ENCODE measurements around the gene PFKP. TPM values are rescaled to one million over a fixed set of nuclear protein-coding genes. Genes with fewer than 3 reads are reported as not detected.

PFKP gene
- total RNA-seq, 2 donors from 2014 or later: 55.2 to 119 TPM

DNA sequence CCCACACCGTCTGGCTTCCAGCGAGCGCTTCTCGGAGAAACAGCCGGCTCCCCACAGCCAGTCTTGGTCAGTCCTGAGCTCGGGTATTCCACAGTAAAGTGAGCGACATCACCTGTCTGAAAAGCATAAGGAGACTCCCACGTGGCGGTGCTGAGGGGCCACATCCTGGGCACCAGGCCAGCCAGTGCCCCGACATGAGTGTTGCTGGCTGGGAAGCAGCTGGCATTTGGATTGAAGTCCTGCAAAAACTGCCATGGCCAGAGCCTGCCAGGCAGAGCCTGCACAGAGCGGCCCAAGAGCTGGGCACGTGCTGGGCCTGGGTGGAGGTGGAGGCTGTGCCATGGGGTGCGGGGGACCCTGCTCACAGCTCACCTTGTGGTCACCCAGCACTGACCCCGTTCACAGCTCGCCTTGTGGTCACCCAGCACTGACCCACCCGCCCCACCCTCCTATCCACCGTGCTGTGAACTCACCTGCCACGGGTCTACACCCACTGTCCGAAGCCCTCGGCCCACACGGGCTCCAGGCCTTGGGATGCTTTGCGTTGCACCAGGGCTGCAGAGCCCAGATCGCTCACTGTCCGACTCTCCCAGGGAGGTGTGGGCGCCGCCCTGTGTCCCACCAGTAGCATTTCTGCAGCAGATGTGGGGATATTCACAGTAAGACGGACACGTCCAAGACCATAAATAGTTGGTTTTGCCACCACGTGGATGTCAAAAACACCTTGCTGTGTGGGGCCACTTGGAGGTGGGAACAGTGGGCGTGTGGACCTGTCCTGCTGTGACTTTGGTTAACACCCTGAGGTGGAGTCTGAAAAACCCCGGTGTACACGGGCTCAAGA lies 56.4 kb downstream of the PFKP start:
- DNase-seq (ENCODE audit: low spot score): no peak
- H3K4me3 ChIP-seq: no peak overlapping the region
- no peaks in the 10 kb centered on the region for H3K9me3 ChIP-seq
- H3K4me1 ChIP-seq: peaks cover 0 to 29% of the 10 kb centered on the region in 2 donors
- no peak overlapping the region for H3K27ac ChIP-seq
- peaks cover 29% of the 10 kb centered on the region for H3K36me3 ChIP-seq
- no peaks in the 10 kb centered on the region for H3K27me3 ChIP-seq
- TF ChIP-seq, protein P1, sequence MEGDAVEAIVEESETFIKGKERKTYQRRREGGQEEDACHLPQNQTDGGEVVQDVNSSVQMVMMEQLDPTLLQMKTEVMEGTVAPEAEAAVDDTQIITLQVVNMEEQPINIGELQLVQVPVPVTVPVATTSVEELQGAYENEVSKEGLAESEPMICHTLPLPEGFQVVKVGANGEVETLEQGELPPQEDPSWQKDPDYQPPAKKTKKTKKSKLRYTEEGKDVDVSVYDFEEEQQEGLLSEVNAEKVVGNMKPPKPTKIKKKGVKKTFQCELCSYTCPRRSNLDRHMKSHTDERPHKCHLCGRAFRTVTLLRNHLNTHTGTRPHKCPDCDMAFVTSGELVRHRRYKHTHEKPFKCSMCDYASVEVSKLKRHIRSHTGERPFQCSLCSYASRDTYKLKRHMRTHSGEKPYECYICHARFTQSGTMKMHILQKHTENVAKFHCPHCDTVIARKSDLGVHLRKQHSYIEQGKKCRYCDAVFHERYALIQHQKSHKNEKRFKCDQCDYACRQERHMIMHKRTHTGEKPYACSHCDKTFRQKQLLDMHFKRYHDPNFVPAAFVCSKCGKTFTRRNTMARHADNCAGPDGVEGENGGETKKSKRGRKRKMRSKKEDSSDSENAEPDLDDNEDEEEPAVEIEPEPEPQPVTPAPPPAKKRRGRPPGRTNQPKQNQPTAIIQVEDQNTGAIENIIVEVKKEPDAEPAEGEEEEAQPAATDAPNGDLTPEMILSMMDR (IDR thresholded peaks at IDR 0.05): no peak

DNA sequence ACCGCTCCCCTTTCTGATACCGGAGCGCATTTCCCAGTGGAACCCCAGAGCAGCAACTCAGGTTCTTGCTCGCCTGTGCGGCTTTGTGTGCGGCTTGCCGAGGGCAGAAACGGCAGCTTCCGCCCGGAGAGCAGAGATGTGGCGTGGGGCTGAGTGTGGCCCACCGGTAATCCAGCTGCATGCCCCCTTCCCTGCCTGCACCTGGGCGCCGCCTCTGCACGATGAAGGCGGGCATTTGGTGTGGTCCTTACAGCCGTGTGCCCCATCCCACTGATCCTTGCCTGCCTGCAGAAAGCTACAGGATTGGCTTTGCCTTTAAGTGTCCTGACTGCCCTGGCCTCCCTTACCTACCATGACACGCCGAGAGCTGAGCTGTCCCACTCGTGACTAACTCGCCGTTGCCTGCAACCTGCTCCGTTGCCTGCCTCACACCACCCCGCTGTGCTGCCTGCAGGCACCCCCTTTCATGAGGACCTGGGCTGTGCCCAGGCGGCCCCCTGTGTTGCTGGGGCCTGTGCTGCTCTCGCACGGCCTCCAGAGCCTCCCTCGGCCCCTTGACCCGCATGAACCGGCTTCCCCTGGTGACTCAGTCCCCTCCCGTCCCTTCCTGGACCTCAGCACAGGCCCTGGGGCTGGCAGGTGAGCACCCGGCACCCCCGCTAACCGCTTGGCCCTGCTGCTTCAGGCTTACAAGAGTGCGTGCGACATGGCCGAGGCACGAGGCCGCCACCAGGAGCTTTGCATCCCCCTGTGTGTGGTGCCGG lies 57.2 kb downstream of the PFKP start:
- Histone ChIP-seq H3K27me3 (no peaks in the 10 kb centered on the region), H3K9me3 (no peaks in the 10 kb centered on the region)
- no peak for DNase-seq (ENCODE audit: low spot score)

DNA sequence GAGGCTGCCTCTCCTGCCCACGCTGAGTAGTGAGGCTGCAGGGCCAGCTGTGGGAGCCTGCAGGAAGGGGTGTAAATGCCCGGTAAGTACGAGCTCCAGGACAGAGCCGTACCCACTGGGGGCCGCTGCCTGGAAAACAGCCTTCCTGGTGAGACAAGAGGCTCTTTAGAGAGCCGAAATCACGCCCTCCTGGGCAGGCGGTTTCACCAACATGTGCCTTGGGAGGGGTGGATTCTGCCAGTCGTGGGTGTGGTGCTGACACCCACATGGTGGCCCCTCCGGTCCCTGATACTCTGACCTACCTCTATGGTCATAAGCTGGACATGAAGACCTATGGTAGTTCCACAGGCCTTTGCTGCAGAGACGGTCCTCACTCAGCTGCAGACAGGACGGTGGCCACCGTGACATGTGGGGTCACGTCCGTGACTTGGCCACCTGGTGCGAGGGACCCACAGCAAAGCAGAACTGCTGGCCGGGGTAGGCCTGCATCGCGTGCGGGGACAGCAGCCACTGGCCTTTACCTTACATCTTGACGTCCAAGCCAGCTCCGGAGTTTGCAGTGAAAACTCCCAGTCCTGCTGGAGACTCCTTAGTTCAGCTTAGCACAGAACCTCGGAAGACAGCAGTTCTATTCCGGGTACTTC lies 58.3 kb downstream of the PFKP start:
- no peaks in the 10 kb centered on the region for H3K9me3 ChIP-seq
- H3K4me3 ChIP-seq: no peak overlapping the region
- no peak overlapping the region for H3K27ac ChIP-seq
- TF ChIP-seq, protein P1 (IDR thresholded peaks at IDR 0.05): no peak
- no peak for DNase-seq (ENCODE audit: low spot score)
- no peaks in the 10 kb centered on the region for H3K27me3 ChIP-seq
- H3K36me3 ChIP-seq: peaks cover 34% of the 10 kb centered on the region
- H3K4me1 ChIP-seq: peaks cover 0 to 29% of the 10 kb centered on the region in 2 donors

More for the DNA sequence above, 57.2 kb downstream of the PFKP start:
- H3K4me1 ChIP-seq: peaks cover 0 to 29% of the 10 kb centered on the region in 2 donors
- no peak overlapping the region for H3K4me3 ChIP-seq
- no peak overlapping the region for H3K27ac ChIP-seq
- peaks cover 26% of the 10 kb centered on the region for H3K36me3 ChIP-seq
- TF ChIP-seq, protein P1 (IDR thresholded peaks at IDR 0.05): no peak

DNA sequence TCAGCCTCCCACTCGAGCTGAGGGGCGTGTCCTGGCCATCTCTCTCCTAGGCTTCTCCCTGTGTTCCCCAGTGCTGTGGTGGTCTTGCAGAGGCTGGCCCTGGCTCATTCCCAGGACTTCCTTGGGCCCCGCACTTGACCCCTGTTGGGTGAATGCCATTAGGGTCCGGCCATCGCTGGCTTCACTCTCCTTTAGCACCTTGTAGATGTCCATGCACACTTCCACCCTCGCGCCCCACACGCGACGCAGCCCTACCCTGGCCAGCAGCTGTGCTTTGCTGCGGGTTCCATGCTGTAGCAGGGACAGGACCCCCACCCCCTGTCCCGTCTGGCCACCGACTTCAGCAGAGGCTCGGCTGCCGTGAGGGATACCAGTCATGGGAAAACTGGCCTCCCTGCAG lies 58.9 kb downstream of the PFKP start:
- Histone ChIP-seq H3K9me3 (no peaks in the 10 kb centered on the region), H3K36me3 (peaks cover 34% of the 10 kb centered on the region), H3K4me1 (peaks cover 0 to 29% of the 10 kb centered on the region in 2 donors), H3K4me3 (no peak overlapping the region), H3K27me3 (no peaks in the 10 kb centered on the region), H3K27ac (peak overlapping the region; percentile 48 to 64)
- TF ChIP-seq, protein P1 (IDR thresholded peaks at IDR 0.05): no peak
- no peak for DNase-seq (ENCODE audit: low spot score)

DNA sequence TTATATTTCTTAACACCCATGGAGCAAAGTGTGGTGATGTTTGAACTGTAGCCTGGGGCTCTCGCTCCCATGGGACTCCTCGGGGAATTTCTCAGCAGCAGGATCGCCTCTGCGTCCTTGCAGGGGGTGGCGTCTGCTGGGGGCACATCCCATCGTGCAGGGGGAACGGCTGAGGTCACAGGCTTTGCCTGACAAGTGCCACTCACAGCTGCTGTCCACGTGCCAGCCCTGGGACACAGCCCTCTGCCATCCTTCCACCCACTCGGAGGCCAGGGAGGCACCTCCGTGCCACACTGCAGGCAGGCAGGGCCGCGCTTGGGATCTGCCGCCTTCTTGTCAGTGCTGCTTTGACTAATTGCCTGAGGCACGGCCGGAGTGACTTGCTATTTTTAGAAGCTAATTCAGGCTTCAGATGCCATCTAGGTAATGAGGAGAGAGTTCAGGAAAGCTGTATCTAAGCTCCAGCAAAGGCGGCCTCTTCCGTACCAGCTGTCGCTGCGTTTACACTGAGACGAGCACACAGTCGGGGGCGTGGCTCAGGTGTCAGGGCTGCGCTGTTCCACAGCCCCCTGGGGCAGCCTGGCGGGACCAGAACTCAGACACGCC lies 59.5 kb downstream of the PFKP start:
- Histone ChIP-seq H3K27me3 (no peaks in the 10 kb centered on the region), H3K4me3 (no peak overlapping the region), H3K27ac (peak overlapping the region; percentile 48 to 64), H3K9me3 (no peaks in the 10 kb centered on the region), H3K36me3 (peaks cover 35% of the 10 kb centered on the region), H3K4me1 (peaks cover 0 to 29% of the 10 kb centered on the region in 2 donors)
- no peak for DNase-seq (ENCODE audit: low spot score)
- TF ChIP-seq, protein P1 (IDR thresholded peaks at IDR 0.05): no peak

Data from right atrium auricular region (tissue), 2 donors.